HG03108 (cell line): ENCODE measurements around the gene SYT4.

Experiments
- ATAC-seq: cut with Tn5 transposase; IDR thresholded peaks from one replicate; pipeline ENCODE4 v1.9.1; 2021; ENCODE audit warnings: moderate library complexity; ENCODE audit not compliant: unreplicated experiment

SYT4 gene

GRCh38 chr18:43220691-43221090 is 56.6 kb downstream of the SYT4 start:
- ATAC-seq = no peak
